GM12878 (cell line): Measurements from ENCODE around the gene EIF5. TPM values are rescaled to one million over a fixed set of nuclear protein-coding genes. Genes with fewer than 3 reads are reported as not detected.
A peak's percentile ranks its signal among the peaks of the same experiment; 100 is the strongest.

Experiments
- ATAC-seq: fragments of 200-7000 bp; cut with Tn5 transposase; 3 replicates; pipeline ENCODE4 v1.9.1; 2020; ENCODE audit warnings: mild to moderate bottlenecking, moderate library complexity
- BruUV-seq: library from RNA; stranded (reverse); fragments of 400-500 nt; replicated peaks from 2 replicates; lab custom pipeline; 2021; lab: Mats Ljungman, UMichigan
- CTCF ChIA-PET: fragments of 300-600 bp; sonication (Branson Sonifier 250); formaldehyde crosslinking; extraction: SDS; loops from one replicate; lab custom pipeline; 2021; ENCODE audit warnings: inconsistent platforms; lab: Yijun Ruan, JAX
- POLR2A ChIA-PET: fragments of 350-600 bp; formaldehyde crosslinking; extraction: SDS; loops from one replicate; lab custom pipeline; 2021; ENCODE audit warnings: inconsistent platforms; lab: Charles Lee
- RAD21 ChIA-PET: fragments of 300-600 bp; sonication (Branson Sonifier 250); formaldehyde crosslinking; loops from one replicate; lab custom pipeline; 2023; ENCODE audit warnings: antibody characterized with exemption; ENCODE audit not compliant: unreplicated experiment; lab: Charles Lee
- SMC1A ChIA-PET: fragments of 300-600 bp; sonication (Branson Sonifier 250); formaldehyde crosslinking; loops from one replicate; lab custom pipeline; 2023; ENCODE audit not compliant: unreplicated experiment, uncharacterized antibody; lab: Charles Lee
- DNase-seq: peaks from one replicate; pipeline ENCODE4 v3.0.0-alpha.2; 2011; ENCODE audit warnings: low read depth, low spot score
- FAIRE-seq: peaks from 3 replicates; lab custom pipeline; 2011; peaks lifted over from hg19 to GRCh38; lab: Jason Lieb, UNC
- H2AFZ ChIP-seq: 2 replicates; pipeline ENCODE4 v1.6.0; 2011; ENCODE audit warnings: low read depth, low read length, control low read depth; ENCODE audit not compliant: control insufficient read depth
- H3K27ac ChIP-seq: 2 replicates; pipeline ENCODE4 v1.5.1; 2011; ENCODE audit warnings: control low read depth; ENCODE audit not compliant: control insufficient read depth, insufficient read depth
- H3K27me3 ChIP-seq, 2 experiments: replicated peaks in 1 of 2; 2 replicates each; pipeline versions ENCODE4 v1.6.0 to v1.6.1; 2011; ENCODE audit warnings: low read length in 1 of 2; ENCODE audit not compliant: control insufficient read depth in 2 of 2, insufficient read depth in 2 of 2
- H3K36me3 ChIP-seq, 2 experiments: 2 replicates each; pipeline ENCODE4 v1.5.1; 2011; ENCODE audit warnings: low read length in 1 of 2; ENCODE audit not compliant: control insufficient read depth in 2 of 2, insufficient read depth in 2 of 2
- H3K4me1 ChIP-seq: 2 replicates; pipeline ENCODE4 v1.6.1; 2011; ENCODE audit warnings: mild to moderate bottlenecking, low read length, moderate library complexity, mixed read lengths; ENCODE audit not compliant: control insufficient read depth, insufficient read depth
- H3K4me2 ChIP-seq: 2 replicates; pipeline ENCODE4 v1.6.0; 2011; ENCODE audit warnings: control low read depth; ENCODE audit not compliant: control insufficient read depth, insufficient read depth
- H3K4me3 ChIP-seq: fragments of 200-600 bp; sonication (generic); 2 replicates; pipeline ENCODE4 v1.5.1; 2016
- H3K79me2 ChIP-seq: 2 replicates; pipeline ENCODE4 v1.6.0; 2011; ENCODE audit warnings: low read length; ENCODE audit not compliant: control insufficient read depth, insufficient read depth
- H3K9ac ChIP-seq: 2 replicates; pipeline ENCODE4 v1.8.0; 2011; ENCODE audit warnings: low read length, control low read depth, mixed read lengths; ENCODE audit not compliant: control insufficient read depth, insufficient read depth
- H3K9me3 ChIP-seq: replicated peaks from 3 replicates; pipeline ENCODE4 v1.5.1; 2011; ENCODE audit warnings: mild to moderate bottlenecking, low read length; ENCODE audit not compliant: control insufficient read depth, insufficient read depth
- H4K20me1 ChIP-seq: 2 replicates; pipeline ENCODE4 v1.6.0; 2011; ENCODE audit not compliant: control insufficient read depth, insufficient read depth
- BCL11A ChIP-seq: IDR thresholded peaks from 2 replicates; pipeline ENCODE4 v1.6.1; 2011; ENCODE audit warnings: low read depth, low read length
- CREM ChIP-seq: IDR thresholded peaks from 2 replicates; pipeline ENCODE4 v1.6.1; 2014; ENCODE audit warnings: antibody characterized with exemption, low read depth
- DPF2 ChIP-seq: fragments of 450-650 bp; IDR thresholded peaks from 2 replicates; pipeline ENCODE4 v1.6.1; 2017; ENCODE audit warnings: mild to moderate bottlenecking
- KLF5 ChIP-seq: fragments of 450-650 bp; IDR thresholded peaks from 2 replicates; pipeline ENCODE4 v1.6.1; 2014; ENCODE audit warnings: mild to moderate bottlenecking; ENCODE audit not compliant: partially characterized antibody
- POLR2A ChIP-seq: IDR thresholded peaks from 2 replicates; pipeline ENCODE4 v1.6.1; 2011; ENCODE audit warnings: low read depth, mild to moderate bottlenecking, low read length
- POLR2AphosphoS5 ChIP-seq: IDR thresholded peaks from 2 replicates; pipeline ENCODE4 v1.6.1; 2011; ENCODE audit warnings: mild to moderate bottlenecking, low read length, inconsistent platforms
- POU2F2 ChIP-seq: IDR thresholded peaks from 3 replicates; pipeline ENCODE4 v1.6.1; 2011; ENCODE audit warnings: low read depth, mild to moderate bottlenecking, low read length, borderline replicate concordance
- SREBF1 ChIP-seq: IDR thresholded peaks from 2 replicates; pipeline ENCODE4 v1.6.1; 2012; ENCODE audit warnings: mild to moderate bottlenecking, low read length
- TAF1 ChIP-seq: IDR thresholded peaks from 2 replicates; pipeline ENCODE4 v1.6.1; 2011; ENCODE audit warnings: mild to moderate bottlenecking, low read depth, low read length, borderline replicate concordance
- ZNF217 ChIP-seq: fragments of 450-650 bp; IDR thresholded peaks from 2 replicates; pipeline ENCODE4 v1.6.1; 2017; ENCODE audit warnings: antibody characterized with exemption, mild to moderate bottlenecking
- WGBS: methylation state at CpG from one replicate; pipeline ENCODE4 v1.1.6; 2016; ENCODE audit warnings: low lambda C conversion rate; ENCODE audit not compliant: insufficient replicate concordance, insufficient coverage; ENCODE audit errors: missing lambda C conversion rate; 5-methylcytosine and 5-hydroxymethylcytosine counted together
- in situ Hi-C: fragments of 300-500 bp; cut with MboI; formaldehyde crosslinking; loops from 9 replicates; pipeline ENCODE4 v1.14.3; 2018; ENCODE audit warnings: mixed read lengths
- intact Hi-C: fragments of 100-400 bp; cut with micrococcal nuclease; formaldehyde crosslinking; loops from one replicate; pipeline ENCODE4 v1.14.2; 2022; ENCODE audit not compliant: unreplicated experiment
- polyA plus RNA-seq, 11 experiments: library from polyadenylated mRNA; depleted of rRNA in 4 of 11; unstranded in 6 of 11; stranded (reverse) in 5 of 11; fragments of >200 nt; fragmentation: Nextera tagmentation in 4 of 11; fragmentation: Illumina TruSeq in 1 of 11; extraction: Ambion mirVana in 4 of 11; extraction: Trizol in 1 of 11; gene quantifications; 1 replicate in 1 of 11; 2 replicates in 10 of 11; pipeline versions ENCODE4 v1.2.1 to v1.2.3, GENCODE V29; 2011 to 2016; ENCODE audit warnings: inconsistent platforms in 2 of 11, missing spikeins in 2 of 11, low read depth in 1 of 11
- total RNA-seq, 4 experiments: library from RNA; depleted of rRNA in 3 of 4; stranded (reverse); fragments of >200 nt in 3 of 4; fragmentation: Illumina TruSeq in 1 of 4; extraction: Trizol in 1 of 4; gene quantifications; 2 replicates each; pipeline versions ENCODE4 v1.2.1 to v1.2.3, GENCODE V29; 2013 to 2021
- TF ChIP-seq, protein P1 (sequence below): fragments of 450-650 bp; formaldehyde crosslinking; IDR thresholded peaks from 2 replicates; pipeline ENCODE4 v1.4.0; 2020; ENCODE audit warnings: mild to moderate bottlenecking, moderate library complexity
- TF ChIP-seq, protein P2 (sequence below): fragments of 450-650 bp; IDR thresholded peaks from 2 replicates; pipeline ENCODE4 v1.6.1; 2017; ENCODE audit warnings: mild to moderate bottlenecking, moderate library complexity
- TF ChIP-seq, protein P3 (sequence below): fragments of 450-650 bp; IDR thresholded peaks from 2 replicates; pipeline ENCODE4 v1.6.1; 2018; ENCODE audit warnings: mild to moderate bottlenecking, low read depth, moderate library complexity; ENCODE audit not compliant: partially characterized antibody

The EIF5 gene
- total and polyA plus RNA-seq, 10 of the 15 experiments (the other 5 are each of a cell fraction or from before 2014, with no cell fraction given): 51.2 to 360 (median 115) TPM

DNA sequence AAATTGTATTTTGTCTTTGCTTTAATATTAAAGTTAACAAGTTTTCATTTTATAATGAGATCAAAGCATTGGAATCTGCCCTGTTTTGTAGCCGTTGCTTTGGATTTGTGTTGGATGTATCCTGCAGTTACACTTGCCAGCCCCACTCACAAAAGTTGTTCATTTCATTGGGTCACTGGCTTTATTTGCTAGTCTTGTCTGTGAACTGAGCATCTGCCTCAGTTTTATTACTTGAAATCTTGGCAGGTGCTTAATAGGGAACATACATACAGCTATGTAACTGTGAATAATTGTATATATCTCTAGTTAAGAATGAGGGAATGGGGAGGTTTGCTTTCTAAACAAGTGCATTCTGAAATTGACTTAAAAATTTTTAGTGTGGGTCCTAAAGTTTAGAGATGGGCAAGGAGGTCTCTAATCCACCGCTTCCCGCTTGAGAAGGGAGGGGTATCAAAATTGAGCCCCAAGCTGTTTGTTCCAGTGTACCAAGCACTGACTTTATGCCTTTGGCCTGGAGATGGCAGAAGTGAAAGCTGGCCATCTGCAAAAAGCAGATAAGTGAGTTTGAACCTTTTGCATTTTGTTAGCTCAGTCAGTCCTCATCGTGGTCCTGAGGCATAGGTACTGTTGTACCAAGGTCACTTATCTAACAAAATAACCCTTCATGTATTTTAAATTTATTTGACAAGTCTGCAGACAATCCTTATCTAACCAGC lies 9.3 kb downstream of the EIF5 start:
- 0 out of 2 replicates have a peak, but pooled peaks cover 3% of the 10 kb centered on the region for H4K20me1 ChIP-seq
- intact Hi-C loops (no loop called here), in situ Hi-C loops (no loop called here)
- ChIA-PET CTCF (interaction anchor here (1.1 to 6.6 kb wide), 2 partner anchors 41 to 48 kb away, joined by 3 to 38 read pairs; no protein-coding TSS in a partner anchor), POLR2A (interaction anchor here (1.2 kb wide), 1 partner anchor 10 kb away, joined by 5 read pairs; no protein-coding TSS in a partner anchor), SMC1A (interaction anchor here (0.6 to 1.7 kb wide), 2 partner anchors 9 to 46 kb away, joined by 3 to 5 read pairs; partner anchors contain the start of gene EIF5), RAD21 (interaction anchor here (0.6 to 2.1 kb wide), 4 partner anchors 8 to 108 kb away, joined by 3 to 12 read pairs (median 4); partner anchors contain the start of gene EIF5)
- 100% methylated on average over 4 of the region's 4 CpGs for whole genome bisulfite sequencing
- no peak for DNase-seq
- no peaks in the 10 kb centered on the region for H3K27me3 ChIP-seq
- H3K4me3 ChIP-seq: no peak overlapping the region
- H3K36me3 ChIP-seq: peaks cover 14 to 56% of the 10 kb centered on the region in 2 experiments
- no peak overlapping the region for H2AFZ ChIP-seq
- peaks cover 2% of the 10 kb centered on the region; the same call in 1 of the 2 replicates for H3K79me2 ChIP-seq
- H3K9me3 ChIP-seq: no peaks in the 10 kb centered on the region
- peak; percentile 11; the same call in 1 of the 3 replicates for ATAC-seq
- H3K4me1 ChIP-seq: no peaks in the 10 kb centered on the region
- no peak overlapping the region for H3K27ac ChIP-seq
- BruUV-seq: no TSS peak
- no peak overlapping the region for H3K9ac ChIP-seq
- no peak overlapping the region for H3K4me2 ChIP-seq
- FAIRE-seq: no peak
- TF ChIP-seq, protein P1, sequence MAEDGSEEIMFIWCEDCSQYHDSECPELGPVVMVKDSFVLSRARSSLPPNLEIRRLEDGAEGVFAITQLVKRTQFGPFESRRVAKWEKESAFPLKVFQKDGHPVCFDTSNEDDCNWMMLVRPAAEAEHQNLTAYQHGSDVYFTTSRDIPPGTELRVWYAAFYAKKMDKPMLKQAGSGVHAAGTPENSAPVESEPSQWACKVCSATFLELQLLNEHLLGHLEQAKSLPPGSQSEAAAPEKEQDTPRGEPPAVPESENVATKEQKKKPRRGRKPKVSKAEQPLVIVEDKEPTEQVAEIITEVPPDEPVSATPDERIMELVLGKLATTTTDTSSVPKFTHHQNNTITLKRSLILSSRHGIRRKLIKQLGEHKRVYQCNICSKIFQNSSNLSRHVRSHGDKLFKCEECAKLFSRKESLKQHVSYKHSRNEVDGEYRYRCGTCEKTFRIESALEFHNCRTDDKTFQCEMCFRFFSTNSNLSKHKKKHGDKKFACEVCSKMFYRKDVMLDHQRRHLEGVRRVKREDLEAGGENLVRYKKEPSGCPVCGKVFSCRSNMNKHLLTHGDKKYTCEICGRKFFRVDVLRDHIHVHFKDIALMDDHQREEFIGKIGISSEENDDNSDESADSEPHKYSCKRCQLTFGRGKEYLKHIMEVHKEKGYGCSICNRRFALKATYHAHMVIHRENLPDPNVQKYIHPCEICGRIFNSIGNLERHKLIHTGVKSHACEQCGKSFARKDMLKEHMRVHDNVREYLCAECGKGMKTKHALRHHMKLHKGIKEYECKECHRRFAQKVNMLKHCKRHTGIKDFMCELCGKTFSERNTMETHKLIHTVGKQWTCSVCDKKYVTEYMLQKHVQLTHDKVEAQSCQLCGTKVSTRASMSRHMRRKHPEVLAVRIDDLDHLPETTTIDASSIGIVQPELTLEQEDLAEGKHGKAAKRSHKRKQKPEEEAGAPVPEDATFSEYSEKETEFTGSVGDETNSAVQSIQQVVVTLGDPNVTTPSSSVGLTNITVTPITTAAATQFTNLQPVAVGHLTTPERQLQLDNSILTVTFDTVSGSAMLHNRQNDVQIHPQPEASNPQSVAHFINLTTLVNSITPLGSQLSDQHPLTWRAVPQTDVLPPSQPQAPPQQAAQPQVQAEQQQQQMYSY (CRISPR knock-in tag): no peak
- no peak for TF ChIP-seq SREBF1
- TF ChIP-seq POLR2AphosphoS5: peak; percentile 70
- TF ChIP-seq POU2F2: 0 out of 3 replicates have a peak, but pooled peaks have one; percentile 13
- TF ChIP-seq DPF2: no peak
- peak; percentile 44; the same call in 1 of the 2 replicates for TF ChIP-seq POLR2A
- TF ChIP-seq, protein P2, sequence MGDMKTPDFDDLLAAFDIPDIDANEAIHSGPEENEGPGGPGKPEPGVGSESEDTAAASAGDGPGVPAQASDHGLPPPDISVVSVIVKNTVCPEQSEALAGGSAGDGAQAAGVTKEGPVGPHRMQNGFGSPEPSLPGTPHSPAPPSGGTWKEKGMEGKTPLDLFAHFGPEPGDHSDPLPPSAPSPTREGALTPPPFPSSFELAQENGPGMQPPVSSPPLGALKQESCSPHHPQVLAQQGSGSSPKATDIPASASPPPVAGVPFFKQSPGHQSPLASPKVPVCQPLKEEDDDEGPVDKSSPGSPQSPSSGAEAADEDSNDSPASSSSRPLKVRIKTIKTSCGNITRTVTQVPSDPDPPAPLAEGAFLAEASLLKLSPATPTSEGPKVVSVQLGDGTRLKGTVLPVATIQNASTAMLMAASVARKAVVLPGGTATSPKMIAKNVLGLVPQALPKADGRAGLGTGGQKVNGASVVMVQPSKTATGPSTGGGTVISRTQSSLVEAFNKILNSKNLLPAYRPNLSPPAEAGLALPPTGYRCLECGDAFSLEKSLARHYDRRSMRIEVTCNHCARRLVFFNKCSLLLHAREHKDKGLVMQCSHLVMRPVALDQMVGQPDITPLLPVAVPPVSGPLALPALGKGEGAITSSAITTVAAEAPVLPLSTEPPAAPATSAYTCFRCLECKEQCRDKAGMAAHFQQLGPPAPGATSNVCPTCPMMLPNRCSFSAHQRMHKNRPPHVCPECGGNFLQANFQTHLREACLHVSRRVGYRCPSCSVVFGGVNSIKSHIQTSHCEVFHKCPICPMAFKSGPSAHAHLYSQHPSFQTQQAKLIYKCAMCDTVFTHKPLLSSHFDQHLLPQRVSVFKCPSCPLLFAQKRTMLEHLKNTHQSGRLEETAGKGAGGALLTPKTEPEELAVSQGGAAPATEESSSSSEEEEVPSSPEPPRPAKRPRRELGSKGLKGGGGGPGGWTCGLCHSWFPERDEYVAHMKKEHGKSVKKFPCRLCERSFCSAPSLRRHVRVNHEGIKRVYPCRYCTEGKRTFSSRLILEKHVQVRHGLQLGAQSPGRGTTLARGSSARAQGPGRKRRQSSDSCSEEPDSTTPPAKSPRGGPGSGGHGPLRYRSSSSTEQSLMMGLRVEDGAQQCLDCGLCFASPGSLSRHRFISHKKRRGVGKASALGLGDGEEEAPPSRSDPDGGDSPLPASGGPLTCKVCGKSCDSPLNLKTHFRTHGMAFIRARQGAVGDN: no peak
- no peak for TF ChIP-seq CREM
- no peak for TF ChIP-seq TAF1
- no peak for TF ChIP-seq KLF5
- TF ChIP-seq BCL11A: no peak
- TF ChIP-seq, protein P3, sequence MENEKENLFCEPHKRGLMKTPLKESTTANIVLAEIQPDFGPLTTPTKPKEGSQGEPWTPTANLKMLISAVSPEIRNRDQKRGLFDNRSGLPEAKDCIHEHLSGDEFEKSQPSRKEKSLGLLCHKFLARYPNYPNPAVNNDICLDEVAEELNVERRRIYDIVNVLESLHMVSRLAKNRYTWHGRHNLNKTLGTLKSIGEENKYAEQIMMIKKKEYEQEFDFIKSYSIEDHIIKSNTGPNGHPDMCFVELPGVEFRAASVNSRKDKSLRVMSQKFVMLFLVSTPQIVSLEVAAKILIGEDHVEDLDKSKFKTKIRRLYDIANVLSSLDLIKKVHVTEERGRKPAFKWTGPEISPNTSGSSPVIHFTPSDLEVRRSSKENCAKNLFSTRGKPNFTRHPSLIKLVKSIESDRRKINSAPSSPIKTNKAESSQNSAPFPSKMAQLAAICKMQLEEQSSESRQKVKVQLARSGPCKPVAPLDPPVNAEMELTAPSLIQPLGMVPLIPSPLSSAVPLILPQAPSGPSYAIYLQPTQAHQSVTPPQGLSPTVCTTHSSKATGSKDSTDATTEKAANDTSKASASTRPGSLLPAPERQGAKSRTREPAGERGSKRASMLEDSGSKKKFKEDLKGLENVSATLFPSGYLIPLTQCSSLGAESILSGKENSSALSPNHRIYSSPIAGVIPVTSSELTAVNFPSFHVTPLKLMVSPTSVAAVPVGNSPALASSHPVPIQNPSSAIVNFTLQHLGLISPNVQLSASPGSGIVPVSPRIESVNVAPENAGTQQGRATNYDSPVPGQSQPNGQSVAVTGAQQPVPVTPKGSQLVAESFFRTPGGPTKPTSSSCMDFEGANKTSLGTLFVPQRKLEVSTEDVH: no peak
- TF ChIP-seq ZNF217: no peak
